HepG2 (cell line): Measurements from ENCODE around the gene KIAA0825. TPM values are rescaled to one million over a fixed set of nuclear protein-coding genes. Genes with fewer than 3 reads are reported as not detected.

Experiments used
- ATAC-seq: fragments of 200-7000 bp; cut with Tn5 transposase; 3 replicates; pipeline ENCODE4 v1.9.1; 2020; ENCODE audit warnings: mild to moderate bottlenecking, moderate library complexity
- BruUV-seq: library from RNA; stranded (reverse); fragments of 400-500 nt; replicated peaks from 2 replicates; lab custom pipeline; 2021; lab: Mats Ljungman, UMichigan
- CTCF ChIA-PET: fragments of 300-600 bp; formaldehyde crosslinking; extraction: SDS; loops from one replicate; lab custom pipeline; 2021; ENCODE audit warnings: low total read pairs, inconsistent platforms, low intra/inter-chr PET ratio; lab: Yijun Ruan, JAX
- POLR2A ChIA-PET: fragments of 350-600 bp; sonication (Branson Sonifier 250); formaldehyde crosslinking; loops from one replicate; lab custom pipeline; 2020; ENCODE audit warnings: antibody characterized with exemption, inconsistent platforms; lab: Yijun Ruan, JAX
- DNase-seq: peaks from one replicate; pipeline ENCODE4 v3.0.0-alpha.2; 2015; ENCODE audit warnings: low spot score
- FAIRE-seq: peaks from 3 replicates; lab custom pipeline; 2011; peaks lifted over from hg19 to GRCh38; lab: Jason Lieb, UNC
- H2AFZ ChIP-seq: one replicate; pipeline ENCODE4 v1.6.1; 2011; ENCODE audit warnings: low read length, inconsistent platforms
- H3K27ac ChIP-seq: fragments of 300-600 bp; 3 replicates; pipeline ENCODE4 v1.8.0; 2011; ENCODE audit warnings: mixed run types, mild to moderate bottlenecking, mixed read lengths, low read length, inconsistent platforms; ENCODE audit not compliant: insufficient read depth; ENCODE audit errors: extremely low read length
- H3K27me3 ChIP-seq, 2 experiments: fragments of 200-600 bp in 1 of 2; 2 replicates in 1 of 2; 3 replicates in 1 of 2; pipeline versions ENCODE4 v1.6.0 to v1.8.0; 2011; ENCODE audit warnings: low read length in 2 of 2, mild to moderate bottlenecking in 2 of 2, moderate library complexity in 2 of 2, inconsistent platforms in 1 of 2; ENCODE audit not compliant: insufficient read depth in 2 of 2, control insufficient read depth in 1 of 2
- H3K36me3 ChIP-seq, 2 experiments: fragments of 200-600 bp in 1 of 2; replicated peaks in 1 of 2; 2 replicates in 1 of 2; 3 replicates in 1 of 2; pipeline versions ENCODE4 v1.5.1 to v1.8.0; 2011; ENCODE audit warnings: low read length in 2 of 2, inconsistent platforms in 1 of 2; ENCODE audit not compliant: insufficient read depth in 2 of 2, control insufficient read depth in 1 of 2
- H3K4me1 ChIP-seq: 2 replicates; pipeline ENCODE4 v1.5.1; 2012; ENCODE audit warnings: low read length, inconsistent platforms; ENCODE audit not compliant: insufficient read depth
- H3K4me2 ChIP-seq: 2 replicates; pipeline ENCODE4 v1.6.0; 2011; ENCODE audit warnings: low read depth, low read length, inconsistent platforms
- H3K4me3 ChIP-seq, 3 experiments: fragments of 200-600 bp in 1 of 3; sonication (generic), shearing (Covaris generic) in 1 of 3; replicated peaks in 1 of 3; 2 replicates each; pipeline ENCODE4 v1.5.1; 2011 to 2016; ENCODE audit warnings: low read length in 3 of 3, inconsistent platforms in 2 of 3, low read depth in 2 of 3, mild to moderate bottlenecking in 2 of 3, control low read depth in 1 of 3, mixed read lengths in 1 of 3; ENCODE audit not compliant: insufficient read depth in 1 of 3
- H3K79me2 ChIP-seq: one replicate; pipeline ENCODE4 v1.6.1; 2011; ENCODE audit warnings: low read length, inconsistent platforms; ENCODE audit not compliant: insufficient read depth
- H3K9ac ChIP-seq: 2 replicates; pipeline ENCODE4 v1.6.0; 2011; ENCODE audit warnings: mild to moderate bottlenecking, low read depth, low read length, inconsistent platforms; ENCODE audit not compliant: insufficient read depth
- H3K9me3 ChIP-seq: 2 replicates; pipeline ENCODE4 v1.5.1; 2012; ENCODE audit warnings: mild to moderate bottlenecking, low read length
- H4K20me1 ChIP-seq: 2 replicates; pipeline ENCODE4 v1.6.0; 2011; ENCODE audit warnings: inconsistent platforms, mild to moderate bottlenecking, low read length, moderate library complexity; ENCODE audit not compliant: insufficient read depth
- AGO1 ChIP-seq: fragments of 200-400 bp; formaldehyde crosslinking; IDR thresholded peaks from 2 replicates; pipeline ENCODE4 v1.6.1; 2017; ENCODE audit warnings: mild to moderate bottlenecking, low read depth, low read length, moderate library complexity; ENCODE audit not compliant: poor library complexity, severe bottlenecking
- DBP ChIP-seq: sonication (generic); formaldehyde crosslinking; IDR thresholded peaks from 2 replicates; pipeline ENCODE4 v1.4.0; 2020; ENCODE audit warnings: missing genetic modification reagents; ENCODE audit errors: not compliant biosample characterization
- EED ChIP-seq: sonication (generic); formaldehyde crosslinking; IDR thresholded peaks from 2 replicates; pipeline ENCODE4 v1.5.0; 2020; ENCODE audit warnings: mild to moderate bottlenecking, missing genetic modification reagents
- FUBP1 ChIP-seq: sonication (generic); formaldehyde crosslinking; IDR thresholded peaks from 2 replicates; pipeline ENCODE4 v1.5.1; 2020; ENCODE audit warnings: missing genetic modification reagents, mild to moderate bottlenecking, borderline replicate concordance
- MAFK ChIP-seq, 2 experiments: IDR thresholded peaks in 1 of 2; conservative IDR thresholded peaks in 1 of 2; 2 replicates each; pipeline ENCODE4 v1.6.1; 2011; ENCODE audit warnings: improper control_type of control experiment in 2 of 2, low read length in 2 of 2
- NCOA5 ChIP-seq: sonication (generic); formaldehyde crosslinking; IDR thresholded peaks from 2 replicates; pipeline ENCODE4 v1.4.0; 2020; ENCODE audit warnings: missing genetic modification reagents
- PATZ1 ChIP-seq: sonication (generic); formaldehyde crosslinking; IDR thresholded peaks from 2 replicates; pipeline ENCODE4 v1.4.0; 2020; ENCODE audit warnings: missing genetic modification reagents
- REPIN1 ChIP-seq: sonication (generic); formaldehyde crosslinking; IDR thresholded peaks from 2 replicates; pipeline ENCODE4 v1.8.0; 2022; ENCODE audit warnings: missing genetic modification reagents, low read depth, mild to moderate bottlenecking, borderline replicate concordance
- SUZ12 ChIP-seq: fragments of 150-350 bp; IDR thresholded peaks from 2 replicates; pipeline ENCODE4 v1.6.1; 2014; ENCODE audit warnings: low read depth, low read length
- ZFP1 ChIP-seq: IDR thresholded peaks from 2 replicates; pipeline ENCODE4 v1.6.1; 2016
- ZNF503 ChIP-seq: sonication (generic); formaldehyde crosslinking; IDR thresholded peaks from 2 replicates; pipeline ENCODE4 v1.4.0; 2020; ENCODE audit warnings: missing genetic modification reagents
- ZNF512B ChIP-seq: sonication (generic); formaldehyde crosslinking; IDR thresholded peaks from 2 replicates; pipeline ENCODE4 v1.5.1; 2020; ENCODE audit warnings: missing genetic modification reagents, mild to moderate bottlenecking, borderline replicate concordance
- ZNF746 ChIP-seq: sonication (generic); formaldehyde crosslinking; IDR thresholded peaks from 2 replicates; pipeline ENCODE4 v1.8.0; 2022; ENCODE audit warnings: mild to moderate bottlenecking, missing genetic modification reagents
- WGBS: methylation state at CpG from one replicate; pipeline ENCODE4 v1.1.6; 2017; ENCODE audit warnings: low lambda C conversion rate; 5-methylcytosine and 5-hydroxymethylcytosine counted together
- in situ Hi-C: cut with HindIII; loops from 2 replicates; pipeline ENCODE4 v1.10.0; 2017; ENCODE audit warnings: low pct_unique_long_range_greater_than_20kb; ENCODE audit not compliant: extremely low pct_ligation_motif_present
- intact Hi-C: fragments of 100-400 bp; cut with micrococcal nuclease; formaldehyde crosslinking; loops from one replicate; pipeline ENCODE4 v1.10.0; 2022; ENCODE audit not compliant: unreplicated experiment
- polyA plus RNA-seq, 8 experiments: library from polyadenylated mRNA; depleted of rRNA in 3 of 8; stranded (reverse) in 7 of 8; unstranded in 1 of 8; fragments of >200 nt; fragmentation: Illumina TruSeq in 4 of 8; extraction: Trizol in 4 of 8; gene quantifications; 2 replicates each; pipeline versions ENCODE4 v1.2.1 to v1.2.3, GENCODE V29; 2011 to 2016; ENCODE audit warnings: low read depth in 4 of 8, missing spikeins in 1 of 8, mixed read lengths in 1 of 8; ENCODE audit not compliant: insufficient read depth in 1 of 8
- total RNA-seq, 5 experiments: library from RNA; depleted of rRNA; stranded (reverse); fragments of >200 nt; fragmentation: Illumina TruSeq; extraction: Trizol; gene quantifications; 2 replicates each; pipeline ENCODE4 v1.2.3, GENCODE V29; 2016; ENCODE audit warnings: low read depth in 1 of 5

Gene KIAA0825
- total and polyA plus RNA-seq, 2 of the 13 experiments (the other 11 are each of a cell fraction or from before 2014, with no cell fraction given) = 0.05 to 0.51 TPM

- TF ChIP-seq ZNF503 (no peak), FUBP1 (CRISPR knock-in tag) (no peak), ZFP1 (0 out of 2 replicates have a peak, but pooled peaks have one; percentile 54), PATZ1 (CRISPR knock-in tag) (no peak)
These were observed 39.9 kb upstream of the KIAA0825 start (continued) for GRCh38 chr5:94658272-94658671.

- ChIA-PET POLR2A (no interaction called here), CTCF (no interaction called here)
- DNase-seq (no peak), FAIRE-seq (no peak), ATAC-seq (no peak)
- no TSS peak for BruUV-seq
- no peaks in the 10 kb centered on the region for H3K4me1 ChIP-seq
- H3K9me3 ChIP-seq = peaks cover under 1% of the 10 kb centered on the region; the same call in 1 of the 2 replicates
- H2AFZ ChIP-seq = no peak overlapping the region
- in situ Hi-C loops (no loop called here), intact Hi-C loops (no loop called here)
- no peak overlapping the region for H3K4me3 ChIP-seq
- no peaks in the 10 kb centered on the region for H3K27me3 ChIP-seq
- 100% methylated on average over 1 of the region's 1 CpG for WGBS
- no peaks in the 10 kb centered on the region for H4K20me1 ChIP-seq
- H3K79me2 ChIP-seq = no peaks in the 10 kb centered on the region
- no peak overlapping the region for H3K9ac ChIP-seq
- no peak overlapping the region for H3K4me2 ChIP-seq
- 0 out of 5 replicates have a peak, but pooled peaks cover 0 to under 1% of the 10 kb centered on the region in 2 experiments for H3K36me3 ChIP-seq
- no peak overlapping the region for H3K27ac ChIP-seq
- no peak for TF ChIP-seq MAFK (conservative IDR thresholded peaks at IDR 0.05 in 1 of 2, IDR thresholded peaks at IDR 0.05 in 1 of 2; ENCODE audit: low read length in 2 of 2)
- TF ChIP-seq AGO1 = no peak
- no peak for TF ChIP-seq REPIN1
- TF ChIP-seq EED (CRISPR knock-in tag) = no peak
- TF ChIP-seq SUZ12 = no peak
- no peak for TF ChIP-seq DBP (CRISPR knock-in tag)
- no peak for TF ChIP-seq ZNF512B
- no peak for TF ChIP-seq NCOA5
- no peak for TF ChIP-seq ZNF746
These were observed 31.5 kb upstream of the KIAA0825 start for GRCh38 chr5:94649874-94650273.
